Erythroblast (primary cell): ENCODE results near the gene PDXP.

Experiments
- GATA1 ChIP-seq: IDR thresholded peaks from 2 replicates; pipeline ENCODE4 v1.6.1; 2011; ENCODE audit warnings: low read depth, mild to moderate bottlenecking, control low read depth, low read length, moderate library complexity
- POLR2A ChIP-seq: IDR thresholded peaks from 2 replicates; pipeline ENCODE4 v1.6.1; 2011; ENCODE audit warnings: mild to moderate bottlenecking, low read length

DNA sequence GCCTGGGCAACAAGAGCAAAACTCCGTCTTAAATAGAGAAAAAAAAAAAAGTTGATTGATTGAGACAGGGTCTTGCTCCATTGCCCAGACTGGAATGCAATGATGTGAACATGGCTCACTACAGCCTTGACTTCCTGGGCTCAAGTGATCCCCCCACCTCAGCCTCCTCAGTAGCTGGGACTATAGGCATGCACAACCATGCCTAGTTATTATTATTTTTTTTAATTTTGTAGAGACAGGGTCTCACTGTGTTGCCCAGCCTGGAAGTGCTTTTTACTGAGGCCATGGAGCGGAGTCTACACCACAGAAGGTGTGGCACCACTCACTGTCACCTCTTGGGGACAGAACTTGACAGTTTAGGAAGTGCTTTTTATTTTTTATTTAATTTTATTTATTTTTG lies 56.1 kb downstream of the PDXP start:
- TF ChIP-seq POLR2A (no peak), GATA1 (no peak)
